ENCODE measurements around the gene MRPL58. TPM values are rescaled to one million over a fixed set of nuclear protein-coding genes. Genes with fewer than 3 reads are reported as not detected.

Gene MRPL58
- total and polyA plus RNA-seq, 2 experiments from 2014 or later = 38.0 to 66.7 TPM

- TF ChIP-seq ZNF462 (CRISPR knock-in tag; IDR thresholded peaks at IDR 0.05) (no peak), ZNF114 (CRISPR knock-in tag; IDR thresholded peaks at IDR 0.05) (no peak), CREB1 (CRISPR knock-in tag; IDR thresholded peaks at IDR 0.05; ENCODE audit: low read depth) (no peak; the same call in 1 of the 2 replicates), CTCF (conservative IDR thresholded peaks at IDR 0.05; ENCODE audit: low read depth in 2 of 2) (no peak)
These were observed 21.1 kb downstream of the MRPL58 start (continued) for GRCh38 chr17:75033346-75034235.

GRCh38 chr17:75034236-75034908 lies 21.9 kb downstream of the MRPL58 start:
- DNase-seq (ENCODE audit: low spot score) (peak; percentile 92), ATAC-seq (peak; percentile 55)
- Histone ChIP-seq H3K79me2 (replicated peaks; ENCODE audit: insufficient read depth) (no peaks in the 10 kb centered on the region), H3K27ac (ENCODE audit: low read depth) (peak overlapping the region; percentile 90), H3K4me2 (peak overlapping the region; percentile 88), H3K36me3 (ENCODE audit: insufficient read depth) (peaks cover 12% of the 10 kb centered on the region), H2AFZ (peak overlapping the region; percentile 95; the same call in 1 of the 2 replicates), H3K9me2 (ENCODE audit: insufficient read depth) (no peaks in the 10 kb centered on the region), H3K4me3 (peak overlapping the region; percentile 96), H4K20me1 (replicated peaks; ENCODE audit: insufficient read depth) (no peaks in the 10 kb centered on the region), H3K27me3 (ENCODE audit: insufficient read depth) (peaks cover 5% of the 10 kb centered on the region; the same call in 1 of the 2 replicates), H3F3A (replicated peaks; ENCODE audit: low read depth) (peaks cover 26% of the 10 kb centered on the region), H3K4me1 (ENCODE audit: insufficient read depth) (peaks cover 22% of the 10 kb centered on the region)
- H3K4me1 Mint-ChIP-seq = peaks cover 18% of the 10 kb centered on the region
- peaks cover 34% of the 10 kb centered on the region for H3K9me3 Mint-ChIP-seq
- H3K36me3 Mint-ChIP-seq (ENCODE audit: low read depth) = peaks cover 32% of the 10 kb centered on the region
- peak overlapping the region; percentile 99 for H3K4me3 Mint-ChIP-seq
- TF ChIP-seq ZNF331 (CRISPR knock-in tag; IDR thresholded peaks at IDR 0.05; ENCODE audit: low read depth) (peak; percentile 23; the same call in 1 of the 2 replicates), CREB1 (CRISPR knock-in tag; IDR thresholded peaks at IDR 0.05; ENCODE audit: low read depth) (peak; percentile 61; the same call in 1 of the 2 replicates), CTCF (conservative IDR thresholded peaks at IDR 0.05; ENCODE audit: low read depth in 2 of 2) (peak; percentile 17 to 42; a peak in 2 of 4 replicates), STAT1 (IDR thresholded peaks at IDR 0.05; ENCODE audit: unreplicated experiment) (no peak)
- TF ChIP-seq, protein P1, sequence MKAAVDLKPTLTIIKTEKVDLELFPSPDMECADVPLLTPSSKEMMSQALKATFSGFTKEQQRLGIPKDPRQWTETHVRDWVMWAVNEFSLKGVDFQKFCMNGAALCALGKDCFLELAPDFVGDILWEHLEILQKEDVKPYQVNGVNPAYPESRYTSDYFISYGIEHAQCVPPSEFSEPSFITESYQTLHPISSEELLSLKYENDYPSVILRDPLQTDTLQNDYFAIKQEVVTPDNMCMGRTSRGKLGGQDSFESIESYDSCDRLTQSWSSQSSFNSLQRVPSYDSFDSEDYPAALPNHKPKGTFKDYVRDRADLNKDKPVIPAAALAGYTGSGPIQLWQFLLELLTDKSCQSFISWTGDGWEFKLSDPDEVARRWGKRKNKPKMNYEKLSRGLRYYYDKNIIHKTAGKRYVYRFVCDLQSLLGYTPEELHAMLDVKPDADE (IDR thresholded peaks at IDR 0.05) = peak; percentile 51; the same call in 1 of the 2 replicates
- peak overlapping the region; percentile 99 for H3K27ac Mint-ChIP-seq
- peaks cover 33% of the 10 kb centered on the region for H3K27me3 Mint-ChIP-seq (ENCODE audit: insufficient read depth, low read depth, poor library complexity)
